HEK293 (cell line): ENCODE results near the gene SEMA3F.

ENCODE experiments used
- CTCF ChIA-PET: fragments of 350-600 bp; formaldehyde crosslinking; extraction: SDS; loops from one replicate; lab custom pipeline; 2021; ENCODE audit warnings: antibody characterized with exemption; lab: Yijun Ruan, JAX
- POLR2A ChIA-PET: fragments of 300-600 bp; formaldehyde crosslinking; extraction: SDS; loops from one replicate; lab custom pipeline; 2020; ENCODE audit warnings: antibody characterized with exemption, inconsistent platforms; lab: Yijun Ruan, JAX
- H3K27ac ChIP-seq: fragments of 200-500 bp; sonication (Bioruptor generic); 2 replicates; pipeline ENCODE4 v1.5.1; 2014; ENCODE audit warnings: low read depth, low read length, control low read depth, inconsistent platforms; ENCODE audit errors: extremely low read depth
- H3K36me3 ChIP-seq, 2 experiments: fragments of 200-500 bp in 1 of 2; sonication (Bioruptor generic) in 1 of 2; 1 replicate in 1 of 2; 2 replicates in 1 of 2; pipeline ENCODE4 v1.5.1; 2014 to 2017; ENCODE audit warnings: inconsistent platforms in 2 of 2, low read length in 2 of 2; ENCODE audit not compliant: control insufficient read depth in 2 of 2, insufficient read depth in 1 of 2
- H3K4me1 ChIP-seq: fragments of 200-500 bp; sonication (Bioruptor generic); 2 replicates; pipeline ENCODE4 v1.5.1; 2014; ENCODE audit warnings: mild to moderate bottlenecking, low read length, inconsistent platforms; ENCODE audit not compliant: control insufficient read depth, insufficient read depth
- H3K4me3 ChIP-seq: 2 replicates; pipeline ENCODE4 v1.5.1; 2011; ENCODE audit warnings: low read depth, mild to moderate bottlenecking, control low read depth, low read length, moderate library complexity
- H3K9me3 ChIP-seq: fragments of 200-500 bp; sonication (Bioruptor generic); 2 replicates; pipeline ENCODE4 v1.5.1; 2014; ENCODE audit warnings: low read depth, low read length, inconsistent platforms; ENCODE audit not compliant: control insufficient read depth, insufficient read depth
- BCL11A ChIP-seq: fragments of 450-650 bp; formaldehyde crosslinking; IDR thresholded peaks from 2 replicates; pipeline ENCODE4 v1.5.1; 2016; ENCODE audit warnings: low read depth, missing biosample characterization, missing genetic modification characterization
- GLIS1 ChIP-seq: fragments of 450-650 bp; formaldehyde crosslinking; IDR thresholded peaks from 2 replicates; pipeline ENCODE4 v1.5.1; 2016; ENCODE audit warnings: missing biosample characterization, missing genetic modification characterization
- KLF8 ChIP-seq: fragments of 450-650 bp; formaldehyde crosslinking; IDR thresholded peaks from 2 replicates; pipeline ENCODE4 v1.5.1; 2016; ENCODE audit warnings: missing biosample characterization, missing genetic modification characterization
- MYNN ChIP-seq: fragments of 450-650 bp; formaldehyde crosslinking; IDR thresholded peaks from 2 replicates; pipeline ENCODE4 v1.5.1; 2016; ENCODE audit warnings: missing biosample characterization, missing genetic modification characterization, borderline replicate concordance
- PRDM1 ChIP-seq: fragments of 450-650 bp; formaldehyde crosslinking; IDR thresholded peaks from 2 replicates; pipeline ENCODE4; 2016; ENCODE audit warnings: missing biosample characterization, missing genetic modification characterization
- SCRT1 ChIP-seq: fragments of 450-650 bp; formaldehyde crosslinking; IDR thresholded peaks from 2 replicates; pipeline ENCODE4 v1.5.1; 2016; ENCODE audit warnings: missing biosample characterization, missing genetic modification characterization, borderline replicate concordance
- SP3 ChIP-seq: fragments of 450-650 bp; formaldehyde crosslinking; IDR thresholded peaks from 2 replicates; pipeline ENCODE4 v1.5.1; 2016; ENCODE audit warnings: missing biosample characterization, missing genetic modification characterization
- ZNF335 ChIP-seq: fragments of 450-650 bp; formaldehyde crosslinking; conservative IDR thresholded peaks from 2 replicates; pipeline ENCODE4 v1.5.1; 2016; ENCODE audit warnings: missing biosample characterization, missing genetic modification characterization
- ZNF366 ChIP-seq: fragments of 450-650 bp; formaldehyde crosslinking; conservative IDR thresholded peaks from 2 replicates; pipeline ENCODE4 v1.5.1; 2016; ENCODE audit warnings: missing biosample characterization, missing genetic modification characterization
- ZNF37A ChIP-seq: fragments of 450-650 bp; IDR thresholded peaks from 2 replicates; pipeline ENCODE4 v1.5.1; 2018; ENCODE audit warnings: missing biosample characterization, missing genetic modification characterization
- ZNF48 ChIP-seq: fragments of 450-650 bp; formaldehyde crosslinking; IDR thresholded peaks from 2 replicates; pipeline ENCODE4 v1.5.1; 2016; ENCODE audit warnings: missing biosample characterization, missing genetic modification characterization
- ZNF529 ChIP-seq: fragments of 450-650 bp; formaldehyde crosslinking; IDR thresholded peaks from 2 replicates; pipeline ENCODE4 v1.5.1; 2017; ENCODE audit warnings: missing genetic modification characterization, missing biosample characterization; ENCODE audit not compliant: insufficient replicate concordance
- ZNF549 ChIP-seq: fragments of 450-650 bp; IDR thresholded peaks from 2 replicates; pipeline ENCODE4 v1.5.1; 2018; ENCODE audit warnings: missing biosample characterization, missing genetic modification characterization, mild to moderate bottlenecking, inconsistent platforms, moderate library complexity
- ZNF629 ChIP-seq: fragments of 450-650 bp; formaldehyde crosslinking; IDR thresholded peaks from 2 replicates; pipeline ENCODE4 v1.5.1; 2017; ENCODE audit warnings: missing biosample characterization, missing genetic modification characterization
- ZNF658 ChIP-seq: fragments of 450-650 bp; formaldehyde crosslinking; IDR thresholded peaks from 2 replicates; pipeline ENCODE4; 2016; ENCODE audit warnings: missing biosample characterization, missing genetic modification characterization
- TF ChIP-seq, protein P1 (sequence below): fragments of 450-650 bp; formaldehyde crosslinking; IDR thresholded peaks from 2 replicates; pipeline ENCODE4 v1.5.1; 2016; ENCODE audit warnings: missing biosample characterization, missing genetic modification characterization
- TF ChIP-seq, protein P2 (sequence below): fragments of 450-650 bp; formaldehyde crosslinking; IDR thresholded peaks from 2 replicates; pipeline ENCODE4; 2016; ENCODE audit warnings: missing biosample characterization, missing genetic modification characterization
- TF ChIP-seq, protein P3 (sequence below): sonication (generic); formaldehyde crosslinking; IDR thresholded peaks from 2 replicates; pipeline ENCODE4 v1.8.1; 2022; ENCODE audit warnings: mild to moderate bottlenecking, moderate library complexity, missing genetic modification reagents
- TF ChIP-seq, protein P4 (sequence below): fragments of 450-650 bp; formaldehyde crosslinking; IDR thresholded peaks from 2 replicates; pipeline ENCODE4 v1.5.1; 2017; ENCODE audit warnings: missing biosample characterization, missing genetic modification characterization
- TF ChIP-seq, protein P5 (sequence below): fragments of 450-650 bp; formaldehyde crosslinking; IDR thresholded peaks from 2 replicates; pipeline ENCODE4 v1.5.1; 2016; ENCODE audit warnings: missing biosample characterization, missing genetic modification characterization, borderline replicate concordance
- TF ChIP-seq, protein P6 (sequence below): fragments of 450-650 bp; formaldehyde crosslinking; IDR thresholded peaks from 2 replicates; pipeline ENCODE4 v1.5.0; 2017; ENCODE audit warnings: missing biosample characterization, missing genetic modification characterization, borderline replicate concordance

SEMA3F gene

DNA sequence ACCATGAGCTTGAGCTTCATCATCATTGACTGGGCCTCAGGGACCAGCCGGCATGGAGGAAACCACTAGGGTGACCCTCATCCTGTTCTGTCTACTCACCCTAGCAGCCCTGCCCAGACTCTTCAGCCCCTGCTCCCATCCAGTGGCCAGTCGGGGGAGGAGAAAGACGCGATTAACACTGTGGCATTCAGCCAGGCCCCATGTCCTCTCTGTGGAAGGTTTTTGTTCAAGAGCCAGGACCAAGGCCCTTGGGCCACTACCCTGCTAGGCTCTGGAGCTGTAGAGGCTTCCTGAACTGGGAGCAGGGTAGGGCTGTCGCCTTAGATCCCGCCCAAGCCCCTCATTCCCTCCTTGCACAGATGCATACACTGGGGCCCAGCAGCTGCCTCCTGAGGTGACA lies 65.0 kb downstream of the SEMA3F start:
- no peak overlapping the region for H3K4me3 ChIP-seq
- no peaks in the 10 kb centered on the region for H3K4me1 ChIP-seq
- ChIA-PET POLR2A (no interaction called here), CTCF (interaction anchor here (0.7 to 17.6 kb wide), 4 partner anchors 26 to 54 kb away, joined by 3 to 237 read pairs (median 4); partner anchors contain the start of gene GNAT1)
- H3K9me3 ChIP-seq: no peaks in the 10 kb centered on the region
- H3K36me3 ChIP-seq: peaks cover 0 to 5% of the 10 kb centered on the region in 2 experiments; a peak in 1 of 3 replicates
- H3K27ac ChIP-seq: no peak overlapping the region
- no peak for TF ChIP-seq SP3 (tag by site-specific recombination)
- TF ChIP-seq, protein P1, sequence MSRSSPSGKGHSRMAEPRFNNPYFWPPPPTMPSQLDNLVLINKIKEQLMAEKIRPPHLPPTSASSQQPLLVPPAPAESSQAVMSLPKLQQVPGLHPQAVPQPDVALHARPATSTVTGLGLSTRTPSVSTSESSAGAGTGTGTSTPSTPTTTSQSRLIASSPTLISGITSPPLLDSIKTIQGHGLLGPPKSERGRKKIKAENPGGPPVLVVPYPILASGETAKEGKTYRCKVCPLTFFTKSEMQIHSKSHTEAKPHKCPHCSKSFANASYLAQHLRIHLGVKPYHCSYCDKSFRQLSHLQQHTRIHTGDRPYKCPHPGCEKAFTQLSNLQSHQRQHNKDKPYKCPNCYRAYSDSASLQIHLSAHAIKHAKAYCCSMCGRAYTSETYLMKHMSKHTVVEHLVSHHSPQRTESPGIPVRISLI (tag by site-specific recombination): no peak
- no peak for TF ChIP-seq ZNF529 (tag by site-specific recombination)
- TF ChIP-seq, protein P2, sequence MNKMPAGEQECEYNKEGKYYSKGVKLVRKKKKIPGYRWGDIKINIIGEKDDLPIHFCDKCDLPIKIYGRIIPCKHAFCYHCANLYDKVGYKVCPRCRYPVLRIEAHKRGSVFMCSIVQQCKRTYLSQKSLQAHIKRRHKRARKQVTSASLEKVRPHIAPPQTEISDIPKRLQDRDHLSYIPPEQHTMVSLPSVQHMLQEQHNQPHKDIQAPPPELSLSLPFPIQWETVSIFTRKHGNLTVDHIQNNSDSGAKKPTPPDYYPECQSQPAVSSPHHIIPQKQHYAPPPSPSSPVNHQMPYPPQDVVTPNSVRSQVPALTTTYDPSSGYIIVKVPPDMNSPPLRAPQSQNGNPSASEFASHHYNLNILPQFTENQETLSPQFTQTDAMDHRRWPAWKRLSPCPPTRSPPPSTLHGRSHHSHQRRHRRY: no peak
- TF ChIP-seq, protein P3, sequence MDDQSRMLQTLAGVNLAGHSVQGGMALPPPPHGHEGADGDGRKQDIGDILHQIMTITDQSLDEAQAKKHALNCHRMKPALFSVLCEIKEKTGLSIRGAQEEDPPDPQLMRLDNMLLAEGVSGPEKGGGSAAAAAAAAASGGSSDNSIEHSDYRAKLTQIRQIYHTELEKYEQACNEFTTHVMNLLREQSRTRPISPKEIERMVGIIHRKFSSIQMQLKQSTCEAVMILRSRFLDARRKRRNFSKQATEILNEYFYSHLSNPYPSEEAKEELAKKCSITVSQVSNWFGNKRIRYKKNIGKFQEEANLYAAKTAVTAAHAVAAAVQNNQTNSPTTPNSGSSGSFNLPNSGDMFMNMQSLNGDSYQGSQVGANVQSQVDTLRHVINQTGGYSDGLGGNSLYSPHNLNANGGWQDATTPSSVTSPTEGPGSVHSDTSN (CRISPR knock-in tag): no peak
- TF ChIP-seq, protein P4, sequence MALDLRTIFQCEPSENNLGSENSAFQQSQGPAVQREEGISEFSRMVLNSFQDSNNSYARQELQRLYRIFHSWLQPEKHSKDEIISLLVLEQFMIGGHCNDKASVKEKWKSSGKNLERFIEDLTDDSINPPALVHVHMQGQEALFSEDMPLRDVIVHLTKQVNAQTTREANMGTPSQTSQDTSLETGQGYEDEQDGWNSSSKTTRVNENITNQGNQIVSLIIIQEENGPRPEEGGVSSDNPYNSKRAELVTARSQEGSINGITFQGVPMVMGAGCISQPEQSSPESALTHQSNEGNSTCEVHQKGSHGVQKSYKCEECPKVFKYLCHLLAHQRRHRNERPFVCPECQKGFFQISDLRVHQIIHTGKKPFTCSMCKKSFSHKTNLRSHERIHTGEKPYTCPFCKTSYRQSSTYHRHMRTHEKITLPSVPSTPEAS (tag by site-specific recombination): no peak
- no peak for TF ChIP-seq ZNF629 (tag by site-specific recombination)
- TF ChIP-seq SCRT1: no peak
- no peak for TF ChIP-seq ZNF549 (tag by site-specific recombination)

DNA sequence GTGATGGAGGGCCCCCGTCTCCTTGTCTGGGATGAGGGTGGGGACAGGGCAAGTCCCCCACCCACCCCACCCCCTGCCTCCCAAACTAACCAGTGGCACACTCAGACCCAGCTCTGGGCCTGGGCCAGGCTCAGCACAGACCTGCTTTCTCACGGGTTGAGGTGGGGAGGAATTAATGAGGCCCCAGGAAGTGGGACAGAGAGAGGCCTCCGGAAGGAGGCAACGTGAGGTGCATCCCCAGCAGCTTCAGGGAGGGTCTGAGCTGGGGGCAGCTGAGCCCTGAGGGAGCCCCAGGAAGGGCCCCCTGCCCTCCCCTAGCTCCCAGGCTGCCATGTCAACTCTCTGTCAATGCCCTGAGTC lies 65.9 kb downstream of the SEMA3F start:
- POLR2A ChIA-PET: no interaction called here

DNA sequence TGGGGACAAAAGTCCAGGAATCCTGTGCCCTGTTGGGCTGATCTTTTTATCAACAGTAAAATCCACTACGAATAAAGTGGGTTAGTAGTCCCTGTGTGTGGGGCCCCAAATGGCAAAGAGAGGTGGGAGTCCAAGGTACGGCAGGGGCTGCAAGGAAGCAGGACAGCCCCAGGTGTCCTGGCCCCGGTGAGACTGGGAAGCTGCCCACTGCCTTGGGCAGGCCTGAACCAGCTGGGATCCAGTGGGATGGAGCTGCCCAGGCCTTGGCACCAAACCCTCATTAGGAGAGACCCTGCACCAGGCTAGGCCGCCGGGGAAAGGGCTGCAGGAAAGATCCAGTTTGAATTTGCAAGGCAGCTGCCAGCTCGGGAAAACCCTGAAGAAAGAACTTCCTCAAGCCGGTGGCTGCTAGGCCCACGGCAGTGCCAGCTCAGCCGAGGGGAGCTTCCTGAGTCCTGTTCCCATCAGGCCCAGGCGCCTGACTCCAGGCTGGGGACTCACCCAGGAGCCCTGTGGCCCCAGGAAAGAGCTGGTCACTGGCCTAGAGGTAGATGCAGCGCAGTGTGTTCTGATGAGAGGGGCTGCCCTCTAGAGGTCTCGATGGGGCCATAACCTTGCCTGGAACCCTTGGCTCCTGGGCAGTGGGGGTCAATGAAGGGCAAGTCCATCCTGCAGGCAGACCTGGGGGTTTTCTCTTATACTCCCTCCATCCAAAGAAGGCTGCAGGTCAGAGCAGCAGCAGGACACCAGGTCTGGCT lies 66.5 kb downstream of the SEMA3F start:
- peaks cover 0 to 5% of the 10 kb centered on the region in 2 experiments; a peak in 1 of 3 replicates for H3K36me3 ChIP-seq
- ChIA-PET POLR2A (interaction anchor here (0.6 kb wide), 1 partner anchor 1279 kb away, joined by 4 read pairs; no protein-coding TSS in a partner anchor), CTCF (interaction anchor here (0.6 to 17.6 kb wide), 4 partner anchors 28 to 111 kb away, joined by 3 to 237 read pairs (median 4); partner anchors contain the start of gene GNAT1)
- no peaks in the 10 kb centered on the region for H3K9me3 ChIP-seq
- no peak overlapping the region for H3K4me3 ChIP-seq
- H3K4me1 ChIP-seq: no peaks in the 10 kb centered on the region
- no peak overlapping the region for H3K27ac ChIP-seq
- no peak for TF ChIP-seq ZNF366
- no peak for TF ChIP-seq MYNN (tag by site-specific recombination)
- TF ChIP-seq ZNF335: no peak
- TF ChIP-seq PRDM1 (tag by site-specific recombination): no peak
- TF ChIP-seq ZNF658 (tag by site-specific recombination): no peak
- TF ChIP-seq BCL11A (tag by site-specific recombination): no peak
- no peak for TF ChIP-seq ZNF37A (tag by site-specific recombination)
- no peak for TF ChIP-seq ZNF48 (tag by site-specific recombination)
- TF ChIP-seq, protein P5, sequence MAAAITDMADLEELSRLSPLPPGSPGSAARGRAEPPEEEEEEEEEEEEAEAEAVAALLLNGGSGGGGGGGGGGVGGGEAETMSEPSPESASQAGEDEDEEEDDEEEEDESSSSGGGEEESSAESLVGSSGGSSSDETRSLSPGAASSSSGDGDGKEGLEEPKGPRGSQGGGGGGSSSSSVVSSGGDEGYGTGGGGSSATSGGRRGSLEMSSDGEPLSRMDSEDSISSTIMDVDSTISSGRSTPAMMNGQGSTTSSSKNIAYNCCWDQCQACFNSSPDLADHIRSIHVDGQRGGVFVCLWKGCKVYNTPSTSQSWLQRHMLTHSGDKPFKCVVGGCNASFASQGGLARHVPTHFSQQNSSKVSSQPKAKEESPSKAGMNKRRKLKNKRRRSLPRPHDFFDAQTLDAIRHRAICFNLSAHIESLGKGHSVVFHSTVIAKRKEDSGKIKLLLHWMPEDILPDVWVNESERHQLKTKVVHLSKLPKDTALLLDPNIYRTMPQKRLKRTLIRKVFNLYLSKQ (tag by site-specific recombination): no peak
- no peak for TF ChIP-seq KLF8 (tag by site-specific recombination)

More for the DNA sequence above, 65.9 kb downstream of the SEMA3F start:
- Histone ChIP-seq H3K9me3 (no peaks in the 10 kb centered on the region), H3K27ac (no peak overlapping the region), H3K4me1 (no peaks in the 10 kb centered on the region), H3K36me3 (peaks cover 0 to 5% of the 10 kb centered on the region in 2 experiments; a peak in 1 of 3 replicates), H3K4me3 (no peak overlapping the region)
- CTCF ChIA-PET: interaction anchor here (0.6 to 17.6 kb wide), 3 partner anchors 28 to 89 kb away, joined by 3 to 237 read pairs (median 3); partner anchors contain the start of gene GNAT1
- peak; percentile 18; the same call in 1 of the 2 replicates for TF ChIP-seq GLIS1
- TF ChIP-seq, protein P6, sequence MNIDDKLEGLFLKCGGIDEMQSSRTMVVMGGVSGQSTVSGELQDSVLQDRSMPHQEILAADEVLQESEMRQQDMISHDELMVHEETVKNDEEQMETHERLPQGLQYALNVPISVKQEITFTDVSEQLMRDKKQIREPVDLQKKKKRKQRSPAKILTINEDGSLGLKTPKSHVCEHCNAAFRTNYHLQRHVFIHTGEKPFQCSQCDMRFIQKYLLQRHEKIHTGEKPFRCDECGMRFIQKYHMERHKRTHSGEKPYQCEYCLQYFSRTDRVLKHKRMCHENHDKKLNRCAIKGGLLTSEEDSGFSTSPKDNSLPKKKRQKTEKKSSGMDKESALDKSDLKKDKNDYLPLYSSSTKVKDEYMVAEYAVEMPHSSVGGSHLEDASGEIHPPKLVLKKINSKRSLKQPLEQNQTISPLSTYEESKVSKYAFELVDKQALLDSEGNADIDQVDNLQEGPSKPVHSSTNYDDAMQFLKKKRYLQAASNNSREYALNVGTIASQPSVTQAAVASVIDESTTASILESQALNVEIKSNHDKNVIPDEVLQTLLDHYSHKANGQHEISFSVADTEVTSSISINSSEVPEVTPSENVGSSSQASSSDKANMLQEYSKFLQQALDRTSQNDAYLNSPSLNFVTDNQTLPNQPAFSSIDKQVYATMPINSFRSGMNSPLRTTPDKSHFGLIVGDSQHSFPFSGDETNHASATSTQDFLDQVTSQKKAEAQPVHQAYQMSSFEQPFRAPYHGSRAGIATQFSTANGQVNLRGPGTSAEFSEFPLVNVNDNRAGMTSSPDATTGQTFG (tag by site-specific recombination): no peak
